Activated CD8-positive, alpha-beta memory T cell treated with anti-CD3 and anti-CD28 coated beads, Interleukin-2, amount 50 U/mL, for 24 hours (primary cell): ENCODE data around the gene GTPBP4.
A peak's percentile ranks its signal among the peaks of the same experiment; 100 is the strongest.

Source experiments
- DNase-seq: peaks from one replicate; pipeline ENCODE4 v3.0.0-alpha.2; 2020; ENCODE audit errors: extremely low read depth

Gene GTPBP4

GRCh38 chr10:987870-988666 is at the start of gene GTPBP4:
Gene GTPBP4 (plus strand): TSS chr10:988434. CDS start chr10:988480, 46 bp downstream.
- DNase-seq, result peak; percentile 89

- no peak for DNase-seq
These were observed 49.1 kb upstream of the GTPBP4 start for GRCh38 chr10:938941-939678.

- no peak for DNase-seq
These were observed 44.8 kb upstream of the GTPBP4 start for GRCh38 chr10:943334-944033.

- no peak for DNase-seq
These were observed 44.0 kb upstream of the GTPBP4 start for GRCh38 chr10:944034-944831.

GRCh38 chr10:945778-946177 is 42.5 kb upstream of the GTPBP4 start:
- no peak for DNase-seq

GRCh38 chr10:947051-947450 is 41.2 kb upstream of the GTPBP4 start:
- no peak for DNase-seq

GRCh38 chr10:947881-948280 is 40.4 kb upstream of the GTPBP4 start:
- DNase-seq, result no peak

- no peak for DNase-seq
These were observed 39.9 kb upstream of the GTPBP4 start for GRCh38 chr10:948347-948746.

- DNase-seq, result no peak
These were observed 38.8 kb upstream of the GTPBP4 start for GRCh38 chr10:949446-949845.

GRCh38 chr10:953836-954235 is 34.4 kb upstream of the GTPBP4 start:
- no peak for DNase-seq

- DNase-seq, result no peak
These were observed 33.8 kb upstream of the GTPBP4 start for GRCh38 chr10:954396-954795.

- no peak for DNase-seq
These were observed 33.0 kb upstream of the GTPBP4 start for GRCh38 chr10:955127-955819.

- no peak for DNase-seq
These were observed 32.4 kb upstream of the GTPBP4 start for GRCh38 chr10:955820-956217.

- DNase-seq, result no peak
These were observed 30.1 kb upstream of the GTPBP4 start for GRCh38 chr10:958106-958505.

- no peak for DNase-seq
These were observed 29.4 kb upstream of the GTPBP4 start for GRCh38 chr10:958856-959255.

- DNase-seq, result no peak
These were observed 25.9 kb upstream of the GTPBP4 start for GRCh38 chr10:962342-962741.

GRCh38 chr10:963186-963585 is 25.0 kb upstream of the GTPBP4 start:
- no peak for DNase-seq

- DNase-seq, result no peak
These were observed 24.6 kb upstream of the GTPBP4 start for GRCh38 chr10:963655-964054.

- no peak for DNase-seq
These were observed 23.8 kb upstream of the GTPBP4 start for GRCh38 chr10:964321-964987.

- no peak for DNase-seq
These were observed 23.2 kb upstream of the GTPBP4 start for GRCh38 chr10:964988-965417.
